Activated CD4-positive, alpha-beta T cell treated with anti-CD3 and anti-CD28 coated beads for 1 hour (primary cell): ENCODE measurements around the gene BAZ2B.

Experiments used
- DNase-seq: peaks from one replicate; pipeline ENCODE4 v3.0.0-alpha.2; 2020

BAZ2B gene

GRCh38 chr2:159457589-159457988 is 158.8 kb downstream of the BAZ2B start:
- no peak for DNase-seq

GRCh38 chr2:159456500-159457426 is 159.6 kb downstream of the BAZ2B start:
- DNase-seq = no peak

- DNase-seq = no peak
Measured at GRCh38 chr2:159455330-159455918, 160.9 kb downstream of the BAZ2B start.

GRCh38 chr2:159454185-159454584 is 162.2 kb downstream of the BAZ2B start:
- no peak for DNase-seq

- no peak for DNase-seq
Measured at GRCh38 chr2:159450180-159450579, 166.2 kb downstream of the BAZ2B start.

GRCh38 chr2:159449504-159450124 is 166.7 kb downstream of the BAZ2B start:
- DNase-seq = no peak

- DNase-seq = no peak
Measured at GRCh38 chr2:159446817-159447216, 169.5 kb downstream of the BAZ2B start.

GRCh38 chr2:159446201-159446600 is 170.1 kb downstream of the BAZ2B start:
- no peak for DNase-seq

GRCh38 chr2:159445307-159445706 is 171.0 kb downstream of the BAZ2B start:
- DNase-seq = no peak

GRCh38 chr2:159444754-159445153 is 171.6 kb downstream of the BAZ2B start:
- DNase-seq = no peak

- DNase-seq = no peak
Measured at GRCh38 chr2:159442159-159442852, 174.0 kb downstream of the BAZ2B start.

- DNase-seq = no peak
Measured at GRCh38 chr2:159441182-159441581, 175.2 kb downstream of the BAZ2B start.

- no peak for DNase-seq
Measured at GRCh38 chr2:159439421-159439820, 176.9 kb downstream of the BAZ2B start.

GRCh38 chr2:159438720-159439353 is 177.5 kb downstream of the BAZ2B start:
- no peak for DNase-seq

GRCh38 chr2:159438284-159438683 is 178.1 kb downstream of the BAZ2B start:
- no peak for DNase-seq

- DNase-seq = no peak
Measured at GRCh38 chr2:159432610-159433009, 183.7 kb downstream of the BAZ2B start.

- no peak for DNase-seq
Measured at GRCh38 chr2:159427048-159427447, 189.3 kb downstream of the BAZ2B start.

- DNase-seq = no peak
Measured at GRCh38 chr2:159419403-159419802, 196.9 kb downstream of the BAZ2B start.

GRCh38 chr2:159411460-159411859 is 204.9 kb downstream of the BAZ2B start:
- no peak for DNase-seq

GRCh38 chr2:159410276-159410675 is 206.1 kb downstream of the BAZ2B start:
- DNase-seq = no peak

- DNase-seq = no peak
Measured at GRCh38 chr2:159409116-159409800, 207.1 kb downstream of the BAZ2B start.

GRCh38 chr2:159402790-159403189 is 213.6 kb downstream of the BAZ2B start:
- DNase-seq = no peak
